ENCODE measurements around the gene TLL1. TPM values are rescaled to one million over a fixed set of nuclear protein-coding genes. Genes with fewer than 3 reads are reported as not detected.

TLL1 gene
- total RNA-seq, 1 donor = not detected

GRCh38 chr4:166087569-166087968 is 214.5 kb downstream of the TLL1 start:
- no peaks in the 10 kb centered on the region for H3K9me3 ChIP-seq (ENCODE audit: low read depth, low read length)

GRCh38 chr4:166088576-166088975 is 215.5 kb downstream of the TLL1 start:
- Histone ChIP-seq H3K9me3 (ENCODE audit: low read depth, low read length) (no peaks in the 10 kb centered on the region), H3K4me1 (ENCODE audit: insufficient read depth, low read length) (no peaks in the 10 kb centered on the region), H3K4me3 (ENCODE audit: low read length) (no peak overlapping the region), H3K27me3 (ENCODE audit: insufficient read depth, low read length) (no peaks in the 10 kb centered on the region)

More at GRCh38 chr4:166087569-166087968, 214.5 kb downstream of the TLL1 start:
- Histone ChIP-seq H3K4me1 (ENCODE audit: insufficient read depth, low read length) (no peaks in the 10 kb centered on the region), H3K4me3 (ENCODE audit: low read length) (no peak overlapping the region), H3K27me3 (ENCODE audit: insufficient read depth, low read length) (no peaks in the 10 kb centered on the region)

GRCh38 chr4:166091146-166091545 is 218.1 kb downstream of the TLL1 start:
- no peaks in the 10 kb centered on the region for H3K4me1 ChIP-seq (ENCODE audit: insufficient read depth, low read length)
- H3K27me3 ChIP-seq (ENCODE audit: insufficient read depth, low read length) = no peaks in the 10 kb centered on the region
- no peaks in the 10 kb centered on the region for H3K9me3 ChIP-seq (ENCODE audit: low read depth, low read length)
- no peak overlapping the region for H3K4me3 ChIP-seq (ENCODE audit: low read length)

GRCh38 chr4:166091912-166092510 is 219.0 kb downstream of the TLL1 start:
- H3K9me3 ChIP-seq (ENCODE audit: low read depth, low read length) = no peaks in the 10 kb centered on the region
- H3K27me3 ChIP-seq (ENCODE audit: insufficient read depth, low read length) = no peaks in the 10 kb centered on the region
- H3K4me1 ChIP-seq (ENCODE audit: insufficient read depth, low read length) = no peaks in the 10 kb centered on the region
- H3K4me3 ChIP-seq (ENCODE audit: low read length) = no peak overlapping the region

- Histone ChIP-seq H3K27me3 (ENCODE audit: insufficient read depth, low read length) (no peaks in the 10 kb centered on the region), H3K9me3 (ENCODE audit: low read depth, low read length) (no peaks in the 10 kb centered on the region), H3K4me1 (ENCODE audit: insufficient read depth, low read length) (no peaks in the 10 kb centered on the region), H3K4me3 (ENCODE audit: low read length) (no peak overlapping the region)
Measured at GRCh38 chr4:166092797-166093290, 219.8 kb downstream of the TLL1 start.

GRCh38 chr4:166104623-166105022 is 231.6 kb downstream of the TLL1 start:
- Histone ChIP-seq H3K4me3 (ENCODE audit: low read length) (no peak overlapping the region), H3K9me3 (ENCODE audit: low read depth, low read length) (no peaks in the 10 kb centered on the region), H3K27me3 (ENCODE audit: insufficient read depth, low read length) (no peaks in the 10 kb centered on the region), H3K4me1 (ENCODE audit: insufficient read depth, low read length) (no peaks in the 10 kb centered on the region)

- Histone ChIP-seq H3K27me3 (ENCODE audit: insufficient read depth, low read length) (no peaks in the 10 kb centered on the region), H3K4me3 (ENCODE audit: low read length) (no peak overlapping the region), H3K4me1 (ENCODE audit: insufficient read depth, low read length) (no peaks in the 10 kb centered on the region), H3K9me3 (ENCODE audit: low read depth, low read length) (peaks cover 4% of the 10 kb centered on the region)
Measured at GRCh38 chr4:166121897-166122296, 248.9 kb downstream of the TLL1 start.

- Histone ChIP-seq H3K9me3 (ENCODE audit: low read depth, low read length) (peaks cover 4% of the 10 kb centered on the region), H3K4me3 (ENCODE audit: low read length) (no peak overlapping the region), H3K4me1 (ENCODE audit: insufficient read depth, low read length) (no peaks in the 10 kb centered on the region), H3K27me3 (ENCODE audit: insufficient read depth, low read length) (no peaks in the 10 kb centered on the region)
Measured at GRCh38 chr4:166123546-166123945, 250.5 kb downstream of the TLL1 start.

- Histone ChIP-seq H3K4me1 (ENCODE audit: insufficient read depth, low read length) (no peaks in the 10 kb centered on the region), H3K27me3 (ENCODE audit: insufficient read depth, low read length) (no peaks in the 10 kb centered on the region), H3K9me3 (ENCODE audit: low read depth, low read length) (no peaks in the 10 kb centered on the region), H3K4me3 (ENCODE audit: low read length) (no peak overlapping the region)
Measured at GRCh38 chr4:166128403-166128802, 255.4 kb downstream of the TLL1 start.

GRCh38 chr4:166134285-166134684 is 261.2 kb downstream of the TLL1 start:
- Histone ChIP-seq H3K4me1 (ENCODE audit: insufficient read depth, low read length) (no peaks in the 10 kb centered on the region), H3K9me3 (ENCODE audit: low read depth, low read length) (no peaks in the 10 kb centered on the region), H3K4me3 (ENCODE audit: low read length) (no peak overlapping the region), H3K27me3 (ENCODE audit: insufficient read depth, low read length) (no peaks in the 10 kb centered on the region)

GRCh38 chr4:166140951-166141350 is 267.9 kb downstream of the TLL1 start:
- H3K4me1 ChIP-seq (ENCODE audit: insufficient read depth, low read length) = no peaks in the 10 kb centered on the region
- no peaks in the 10 kb centered on the region for H3K27me3 ChIP-seq (ENCODE audit: insufficient read depth, low read length)
- no peak overlapping the region for H3K4me3 ChIP-seq (ENCODE audit: low read length)
- H3K9me3 ChIP-seq (ENCODE audit: low read depth, low read length) = no peaks in the 10 kb centered on the region

GRCh38 chr4:166143227-166143626 is 270.2 kb downstream of the TLL1 start:
- Histone ChIP-seq H3K9me3 (ENCODE audit: low read depth, low read length) (no peaks in the 10 kb centered on the region), H3K4me1 (ENCODE audit: insufficient read depth, low read length) (no peaks in the 10 kb centered on the region), H3K4me3 (ENCODE audit: low read length) (no peak overlapping the region), H3K27me3 (ENCODE audit: insufficient read depth, low read length) (no peaks in the 10 kb centered on the region)

GRCh38 chr4:166144607-166145006 is 271.6 kb downstream of the TLL1 start:
- H3K4me1 ChIP-seq (ENCODE audit: insufficient read depth, low read length) = no peaks in the 10 kb centered on the region
- H3K27me3 ChIP-seq (ENCODE audit: insufficient read depth, low read length) = no peaks in the 10 kb centered on the region
- H3K4me3 ChIP-seq (ENCODE audit: low read length) = no peak overlapping the region
- no peaks in the 10 kb centered on the region for H3K9me3 ChIP-seq (ENCODE audit: low read depth, low read length)

GRCh38 chr4:166146806-166147540 is 273.9 kb downstream of the TLL1 start:
- Histone ChIP-seq H3K9me3 (ENCODE audit: low read depth, low read length) (no peaks in the 10 kb centered on the region), H3K4me3 (ENCODE audit: low read length) (no peak overlapping the region), H3K4me1 (ENCODE audit: insufficient read depth, low read length) (no peaks in the 10 kb centered on the region), H3K27me3 (ENCODE audit: insufficient read depth, low read length) (no peaks in the 10 kb centered on the region)
